Embryonic facial prominence (tissue), 1 donor: ENCODE results near the gene BCL2L13.
"Not testable (repeated sequence)": the region's sequence is repeated elsewhere in the genome, so short reads cannot be mapped to it uniquely, and the experiment has no call there.

Source experiments
- DNase-seq: peaks from one replicate; pipeline ENCODE4 v3.0.0-alpha.2; 2016; ENCODE audit errors: extremely low spot score

Gene BCL2L13

GRCh38 chr22:17753401-17753989, 114.9 kb downstream of the BCL2L13 start:
- DNase-seq = no peak

DNA sequence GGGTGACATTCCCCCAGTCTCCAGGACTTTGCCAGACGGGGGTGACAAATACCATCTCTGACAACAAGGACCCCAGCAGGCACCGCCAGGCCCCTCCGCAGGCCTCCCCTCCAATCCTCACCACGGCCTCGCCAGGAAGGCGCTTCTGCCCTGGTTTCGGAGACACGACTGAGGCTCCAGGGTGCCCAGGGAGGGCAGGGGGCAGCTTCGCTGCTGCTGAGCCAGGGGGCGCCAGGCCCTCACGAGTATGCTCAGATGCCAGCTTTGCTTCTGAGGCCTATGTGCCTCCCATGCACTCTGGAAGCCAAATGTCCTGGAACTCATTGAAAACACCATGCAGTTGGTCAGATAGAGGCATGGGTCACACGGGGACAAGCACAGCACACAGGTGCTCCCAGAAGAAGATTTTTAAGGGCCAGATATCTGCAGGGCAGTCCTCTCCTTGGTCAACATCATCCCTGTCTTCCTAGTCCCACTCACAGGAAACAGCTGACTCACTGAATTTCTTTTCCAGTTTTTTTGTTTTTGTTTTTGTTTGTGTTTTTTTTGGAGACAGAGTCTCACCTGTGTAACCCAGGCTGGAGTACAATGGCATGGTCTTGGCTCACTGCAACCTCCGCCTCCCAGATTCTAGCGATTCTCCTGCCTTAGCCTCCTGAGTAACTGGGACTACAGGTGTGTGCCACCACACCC, 115.8 kb downstream of the BCL2L13 start:
- DNase-seq = no peak

- DNase-seq = no peak
Observed at GRCh38 chr22:17761138-17761488, 122.6 kb downstream of the BCL2L13 start.

GRCh38 chr22:17763442-17763841, 124.9 kb downstream of the BCL2L13 start:
- not testable (repeated sequence) for DNase-seq

- DNase-seq = no peak
Observed at GRCh38 chr22:17764036-17764435, 125.5 kb downstream of the BCL2L13 start.

GRCh38 chr22:17764852-17765251, 126.3 kb downstream of the BCL2L13 start:
- not testable (repeated sequence) for DNase-seq

- DNase-seq = no peak
Observed at GRCh38 chr22:17767233-17768065, 128.9 kb downstream of the BCL2L13 start.

DNA sequence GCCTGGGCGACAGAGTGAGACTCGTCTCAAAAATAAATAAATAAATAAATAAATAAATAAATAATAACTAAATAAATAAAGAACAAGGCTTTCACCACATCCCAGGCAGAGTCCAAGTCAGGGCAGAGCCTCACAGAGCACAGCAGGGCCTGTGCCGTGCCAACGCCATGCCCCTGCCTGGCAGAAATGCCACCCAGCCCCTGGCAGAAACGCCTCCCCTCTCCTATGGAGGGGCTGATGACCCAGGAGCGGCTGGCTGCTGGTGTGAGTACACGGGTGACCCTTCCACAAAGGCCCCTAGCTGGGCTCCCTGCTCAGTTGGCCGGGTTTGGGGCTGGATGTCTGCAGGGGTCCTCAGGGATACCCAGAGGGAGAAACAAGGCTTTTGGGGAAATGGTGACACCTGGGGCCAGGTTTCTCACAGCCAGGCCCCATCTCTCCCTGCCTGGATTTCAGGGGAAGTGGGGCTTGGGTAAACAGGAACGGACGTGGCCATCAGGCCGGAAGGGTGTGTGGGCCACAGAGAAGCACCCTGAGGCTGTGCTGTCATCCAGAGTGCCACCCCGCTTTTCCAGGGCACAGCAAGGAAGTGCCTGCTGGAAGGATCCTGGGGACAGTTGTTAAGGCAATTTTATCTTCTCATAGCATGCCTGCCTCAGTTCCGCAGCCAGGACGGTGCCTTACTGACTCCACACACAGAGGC, 130.6 kb downstream of the BCL2L13 start:
- no peak for DNase-seq

GRCh38 chr22:17769716-17770082, 131.1 kb downstream of the BCL2L13 start:
- DNase-seq = no peak

- DNase-seq = no peak
Observed at GRCh38 chr22:17770180-17771077, 131.9 kb downstream of the BCL2L13 start.

DNA sequence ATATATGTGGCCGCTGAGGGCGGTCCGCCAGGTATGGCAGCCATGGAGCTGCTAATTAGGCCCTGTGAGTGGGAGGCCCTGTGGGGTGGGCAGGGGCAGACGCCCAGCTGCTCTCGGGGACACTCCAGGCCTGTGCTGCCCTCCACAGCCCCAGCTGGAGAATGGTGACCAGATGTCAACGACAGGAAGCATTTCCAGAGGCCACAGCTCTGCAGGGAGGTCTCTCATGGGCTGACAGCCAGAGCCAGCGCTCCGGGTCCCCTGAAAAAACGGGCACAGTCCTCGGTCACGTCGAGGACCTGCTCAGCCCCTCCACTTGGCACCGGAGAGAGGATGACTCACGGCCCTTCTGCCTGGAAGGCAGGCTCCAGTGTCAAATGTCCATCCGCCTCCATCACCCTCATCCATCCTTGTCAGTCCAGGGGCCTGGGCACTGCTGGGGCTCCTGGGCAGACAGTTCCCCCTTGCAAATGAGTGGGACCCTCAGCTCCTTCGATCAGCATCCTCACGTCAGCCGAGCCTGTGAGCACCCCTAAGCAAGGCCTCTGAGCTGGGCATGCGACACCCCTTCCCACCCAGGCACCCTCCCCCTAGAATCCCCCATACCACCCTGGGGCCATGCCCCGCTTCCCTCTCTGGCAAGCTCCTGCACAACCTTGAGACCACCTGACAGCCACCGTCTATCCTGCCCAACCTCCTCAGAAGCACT, 133.8 kb downstream of the BCL2L13 start:
- DNase-seq = no peak

- no peak for DNase-seq
Observed at GRCh38 chr22:17772958-17773605, 134.5 kb downstream of the BCL2L13 start.

DNA sequence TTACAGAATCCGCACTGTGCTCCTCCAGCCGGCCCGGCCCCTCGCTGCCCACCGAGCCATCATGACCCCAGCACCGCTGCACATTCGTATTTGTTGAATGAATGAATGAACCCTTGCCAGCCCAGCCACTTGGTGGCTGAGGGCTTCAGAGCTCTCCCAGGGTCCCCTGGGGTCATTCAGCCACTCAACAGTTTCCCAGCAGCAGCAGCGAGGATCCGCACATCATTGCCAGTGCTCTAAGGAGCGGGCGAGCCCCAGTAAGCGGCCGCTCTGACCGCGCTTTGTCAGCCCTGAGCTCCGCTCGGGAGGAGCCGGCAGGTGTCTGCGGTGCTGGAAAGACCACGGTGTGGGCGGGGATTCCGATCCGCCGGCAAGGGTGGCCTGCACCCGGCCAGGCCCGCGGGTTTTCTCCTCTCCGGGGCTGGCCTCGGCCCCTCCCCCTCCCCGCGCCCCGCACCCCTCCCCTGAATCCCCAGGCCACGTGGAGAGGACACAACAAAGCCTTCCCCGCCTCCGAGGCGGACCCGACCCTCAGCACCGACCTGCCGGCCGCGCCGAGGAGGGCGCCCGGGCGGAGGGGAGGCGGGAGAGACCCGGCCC, 135.1 kb downstream of the BCL2L13 start:
- no peak for DNase-seq

DNA sequence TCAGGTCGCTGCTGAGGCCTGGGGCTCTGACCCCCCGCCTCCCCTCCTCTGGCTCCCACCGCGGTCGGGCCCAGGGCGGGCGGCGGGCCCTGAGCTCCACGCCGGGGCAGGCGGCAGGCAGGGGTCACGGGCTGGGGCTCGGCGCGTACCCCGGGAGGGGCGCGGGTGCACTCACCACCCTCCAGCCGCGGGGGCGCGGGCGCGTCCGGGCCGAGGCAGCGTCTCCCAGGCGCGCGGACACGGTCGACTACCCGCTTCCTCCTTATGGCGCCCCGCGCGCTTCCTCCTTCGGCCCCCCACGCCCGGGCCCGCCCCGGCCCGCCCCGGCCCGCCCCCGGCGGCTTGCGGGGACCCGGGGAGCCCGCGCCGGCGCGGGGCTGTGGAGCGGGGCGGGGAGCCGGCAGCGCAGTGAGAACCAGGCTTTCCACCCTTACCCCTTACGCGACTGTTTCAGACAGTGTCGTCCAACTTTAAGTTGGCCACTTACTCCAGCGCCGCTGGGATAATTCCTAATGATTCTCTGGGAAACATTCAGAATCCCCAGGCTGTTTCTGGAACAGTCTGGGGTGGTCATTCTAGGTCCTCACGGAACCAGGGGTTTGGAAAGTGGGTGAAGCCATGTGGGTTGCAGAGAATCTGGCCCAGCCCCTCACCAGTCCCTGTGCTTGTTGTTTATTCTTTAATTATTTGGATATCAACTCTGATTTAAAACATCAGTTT, 135.8 kb downstream of the BCL2L13 start, which contains the start of gene BID:
Gene BID (minus strand): TSS at position 264 of the 720 bp plus-strand sequence. CDS start 24,353 bp downstream, outside the sequence.
- no peak for DNase-seq

DNA sequence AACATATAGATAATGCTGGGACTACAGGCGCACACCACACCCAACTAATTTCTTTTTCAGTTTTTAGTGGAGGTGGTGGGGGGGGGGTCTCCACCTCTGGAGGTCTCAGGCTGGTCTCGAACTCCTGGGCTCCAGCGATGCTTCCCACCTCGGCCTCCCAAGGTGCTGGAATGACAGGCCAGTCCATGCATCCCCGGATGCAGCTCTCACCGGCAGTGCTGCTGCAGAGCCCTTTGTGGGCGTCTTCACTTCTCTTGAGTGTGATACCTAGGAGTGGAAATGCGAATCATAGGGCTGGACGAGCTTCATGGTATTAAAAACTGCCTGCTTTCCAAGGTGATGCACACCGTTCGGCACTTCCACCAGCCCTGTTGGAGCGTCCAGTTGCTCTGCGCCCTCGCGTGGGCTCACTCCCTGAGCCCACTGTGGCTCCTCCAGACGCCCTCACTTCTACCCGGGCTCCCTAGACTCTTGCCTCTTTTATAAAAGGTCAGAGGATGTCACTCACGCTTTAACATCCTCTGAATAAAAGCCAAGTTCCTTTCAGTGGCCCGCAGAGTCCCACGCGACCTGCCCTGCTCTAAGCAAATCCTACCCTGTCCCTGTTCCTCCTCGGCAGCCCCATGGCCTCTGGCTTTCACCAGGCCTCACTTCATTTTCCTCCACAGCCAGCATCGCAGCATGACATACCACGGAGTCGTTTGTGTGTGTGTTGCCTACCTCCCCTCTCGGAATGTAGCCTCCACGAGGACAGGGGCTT, 136.5 kb downstream of the BCL2L13 start:
- no peak for DNase-seq

GRCh38 chr22:17775781-17776465, 137.4 kb downstream of the BCL2L13 start:
- no peak for DNase-seq

- no peak for DNase-seq
Observed at GRCh38 chr22:17777005-17777716, 138.6 kb downstream of the BCL2L13 start.
